GM21515 (cell line): ENCODE measurements around the gene DENR.

ENCODE experiments used
- ATAC-seq: cut with Tn5 transposase; IDR thresholded peaks from one replicate; pipeline ENCODE4 v1.9.1; 2021; ENCODE audit not compliant: unreplicated experiment

Gene DENR

GRCh38 chr12:122813310-122813713 is 60.7 kb downstream of the DENR start:
- ATAC-seq, result no peak

- ATAC-seq, result no peak
Observed at GRCh38 chr12:122819209-122819785, 66.7 kb downstream of the DENR start.

- ATAC-seq, result no peak
Observed at GRCh38 chr12:122820138-122820537, 67.5 kb downstream of the DENR start.
